MM.1S (cell line): Measurements from ENCODE around the gene MACROD2.

Experiments
- DNase-seq: peaks from one replicate; pipeline ENCODE4 v3.0.0-alpha.2; 2015
- H2AFZ ChIP-seq: fragments of 300-600 bp; sonication (generic); 2 replicates; pipeline ENCODE4 v1.6.0; 2016; ENCODE audit warnings: antibody characterized with exemption, low read length
- H3F3A ChIP-seq: fragments of 300-600 bp; sonication (generic); 2 replicates; pipeline ENCODE4 v1.6.1; 2016; ENCODE audit warnings: mild to moderate bottlenecking, antibody characterized with exemption, low read length, moderate library complexity, mixed read lengths; ENCODE audit not compliant: insufficient read depth
- H3K27ac ChIP-seq: fragments of 300-600 bp; sonication (generic); 2 replicates; pipeline ENCODE4 v1.5.1; 2016; ENCODE audit warnings: mild to moderate bottlenecking, low read length
- H3K27me3 ChIP-seq: fragments of 300-600 bp; sonication (generic); replicated peaks from 2 replicates; pipeline ENCODE4 v1.6.0; 2016; ENCODE audit warnings: low read length; ENCODE audit not compliant: insufficient read depth
- H3K36me3 ChIP-seq: fragments of 300-600 bp; sonication (generic); replicated peaks from 2 replicates; pipeline ENCODE4 v1.6.1; 2016; ENCODE audit warnings: mild to moderate bottlenecking, low read length, mixed read lengths; ENCODE audit not compliant: insufficient read depth
- H3K4me1 ChIP-seq: fragments of 300-600 bp; sonication (generic); 2 replicates; pipeline ENCODE4 v1.6.1; 2016; ENCODE audit warnings: low read length, mixed read lengths
- H3K4me2 ChIP-seq: fragments of 300-600 bp; sonication (generic); 2 replicates; pipeline ENCODE4 v1.6.0; 2016; ENCODE audit warnings: low read depth, low read length
- H3K4me3 ChIP-seq: fragments of 300-600 bp; sonication (generic); 2 replicates; pipeline ENCODE4 v1.5.1; 2016; ENCODE audit warnings: low read length, mixed read lengths
- H3K79me2 ChIP-seq: fragments of 300-600 bp; sonication (generic); 2 replicates; pipeline ENCODE4 v1.6.1; 2016; ENCODE audit warnings: mixed run types, low read length, mixed read lengths
- H3K9ac ChIP-seq: fragments of 300-600 bp; sonication (generic); 2 replicates; pipeline ENCODE4 v1.6.1; 2016; ENCODE audit warnings: low read length, mixed read lengths
- H3K9me2 ChIP-seq: fragments of 300-600 bp; sonication (generic); replicated peaks from 2 replicates; pipeline ENCODE4 v1.6.1; 2016; ENCODE audit warnings: mild to moderate bottlenecking, low read length, mixed read lengths; ENCODE audit not compliant: insufficient read depth
- H3K9me3 ChIP-seq: fragments of 300-600 bp; sonication (generic); replicated peaks from 2 replicates; pipeline ENCODE4 v1.6.1; 2016; ENCODE audit warnings: mild to moderate bottlenecking, low read length, mixed read lengths; ENCODE audit not compliant: insufficient read depth
- H4K20me1 ChIP-seq: fragments of 300-600 bp; sonication (generic); 2 replicates; pipeline ENCODE4 v1.6.1; 2016; ENCODE audit warnings: mild to moderate bottlenecking, low read length, moderate library complexity, mixed read lengths; ENCODE audit not compliant: insufficient read depth
- EZH2 ChIP-seq: fragments of 300-600 bp; sonication (generic); optimal IDR thresholded peaks from 2 replicates; pipeline ENCODE3; 2017; ENCODE audit warnings: low read depth, mild to moderate bottlenecking, antibody characterized with exemption, low read length, mixed read lengths
- EZH2phosphoT487 ChIP-seq: fragments of 300-600 bp; sonication (generic); IDR thresholded peaks from 2 replicates; pipeline ENCODE4 v1.6.1; 2018; ENCODE audit warnings: antibody characterized with exemption, low read length
- TF ChIP-seq, protein P1 (sequence below): fragments of 300-600 bp; sonication (generic); IDR thresholded peaks from 2 replicates; pipeline ENCODE4 v1.5.1; 2016; ENCODE audit warnings: antibody characterized with exemption, low read length, mixed read lengths

MACROD2 gene

DNA sequence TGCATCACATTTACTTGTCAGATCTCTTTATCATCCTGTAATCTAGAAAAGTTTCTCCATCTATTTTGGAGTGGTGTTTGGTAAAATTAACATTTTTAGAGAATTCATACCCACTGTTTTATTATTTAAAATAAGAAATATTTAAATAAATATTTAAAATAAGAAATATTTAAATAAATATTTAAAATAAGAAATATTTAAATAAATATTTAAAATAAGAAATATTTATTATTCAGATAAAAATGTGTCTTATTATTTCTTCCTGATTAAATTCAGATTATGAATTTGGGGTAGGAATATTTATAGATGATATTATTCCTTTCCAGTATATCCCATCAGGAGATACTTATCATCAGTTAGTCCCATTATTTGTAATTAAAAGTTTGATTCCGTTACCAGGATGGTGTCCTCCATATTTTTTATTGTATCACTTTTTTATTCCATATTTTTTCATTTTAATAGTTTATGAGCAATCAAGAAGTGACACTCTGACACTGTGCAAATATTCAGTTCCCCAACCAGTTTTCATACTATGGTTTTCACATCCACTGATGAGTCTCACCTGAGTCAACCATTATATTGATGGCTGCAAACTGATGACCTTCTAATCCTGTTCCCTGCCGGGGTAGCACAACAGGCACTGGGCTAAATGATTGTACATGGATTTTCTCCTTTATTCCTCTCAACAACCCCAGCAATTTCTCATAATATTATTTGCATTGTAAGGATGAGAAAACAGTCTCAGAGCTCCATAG is 1555.0 kb downstream of the MACROD2 start:
- H3K4me2 ChIP-seq: no peak overlapping the region
- DNase-seq: no peak
- no peaks in the 10 kb centered on the region for H3K9me2 ChIP-seq
- no peak overlapping the region for H2AFZ ChIP-seq
- H3K9me3 ChIP-seq: no peaks in the 10 kb centered on the region
- no peaks in the 10 kb centered on the region for H3K4me1 ChIP-seq
- H4K20me1 ChIP-seq: no peaks in the 10 kb centered on the region
- no peaks in the 10 kb centered on the region for H3K36me3 ChIP-seq
- H3K9ac ChIP-seq: no peak overlapping the region
- no peak overlapping the region for H3K27ac ChIP-seq
- H3F3A ChIP-seq: no peaks in the 10 kb centered on the region
- H3K79me2 ChIP-seq: no peaks in the 10 kb centered on the region
- no peak overlapping the region for H3K4me3 ChIP-seq
- TF ChIP-seq, protein P1, sequence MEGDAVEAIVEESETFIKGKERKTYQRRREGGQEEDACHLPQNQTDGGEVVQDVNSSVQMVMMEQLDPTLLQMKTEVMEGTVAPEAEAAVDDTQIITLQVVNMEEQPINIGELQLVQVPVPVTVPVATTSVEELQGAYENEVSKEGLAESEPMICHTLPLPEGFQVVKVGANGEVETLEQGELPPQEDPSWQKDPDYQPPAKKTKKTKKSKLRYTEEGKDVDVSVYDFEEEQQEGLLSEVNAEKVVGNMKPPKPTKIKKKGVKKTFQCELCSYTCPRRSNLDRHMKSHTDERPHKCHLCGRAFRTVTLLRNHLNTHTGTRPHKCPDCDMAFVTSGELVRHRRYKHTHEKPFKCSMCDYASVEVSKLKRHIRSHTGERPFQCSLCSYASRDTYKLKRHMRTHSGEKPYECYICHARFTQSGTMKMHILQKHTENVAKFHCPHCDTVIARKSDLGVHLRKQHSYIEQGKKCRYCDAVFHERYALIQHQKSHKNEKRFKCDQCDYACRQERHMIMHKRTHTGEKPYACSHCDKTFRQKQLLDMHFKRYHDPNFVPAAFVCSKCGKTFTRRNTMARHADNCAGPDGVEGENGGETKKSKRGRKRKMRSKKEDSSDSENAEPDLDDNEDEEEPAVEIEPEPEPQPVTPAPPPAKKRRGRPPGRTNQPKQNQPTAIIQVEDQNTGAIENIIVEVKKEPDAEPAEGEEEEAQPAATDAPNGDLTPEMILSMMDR: no peak
- TF ChIP-seq EZH2phosphoT487: no peak
- TF ChIP-seq EZH2: no peak
- H3K27me3 ChIP-seq: no peaks in the 10 kb centered on the region

DNA sequence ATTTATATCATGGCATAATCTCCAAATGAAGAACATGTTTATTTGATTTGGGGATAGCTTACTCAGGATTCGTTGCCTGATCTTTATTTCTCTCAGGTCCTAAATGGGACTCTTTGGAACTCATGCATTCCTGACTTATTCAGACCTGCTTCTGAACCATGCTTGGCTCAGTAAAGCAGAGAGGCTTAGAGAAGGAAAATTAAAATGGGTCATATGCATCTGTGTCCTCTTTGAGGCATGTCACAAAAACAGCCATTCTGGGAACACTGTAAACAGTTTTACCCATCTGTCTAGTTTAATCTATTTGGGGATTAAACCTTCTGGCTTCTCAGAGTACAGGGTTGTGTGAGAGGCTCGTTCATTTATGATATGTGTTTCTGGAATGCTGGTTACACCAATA is 1560.6 kb downstream of the MACROD2 start:
- no peak overlapping the region for H2AFZ ChIP-seq
- no peaks in the 10 kb centered on the region for H3K27me3 ChIP-seq
- H3K4me3 ChIP-seq: no peak overlapping the region
- H3K4me1 ChIP-seq: no peaks in the 10 kb centered on the region
- no peaks in the 10 kb centered on the region for H3K36me3 ChIP-seq
- H4K20me1 ChIP-seq: no peaks in the 10 kb centered on the region
- H3K27ac ChIP-seq: no peak overlapping the region
- no peaks in the 10 kb centered on the region for H3K9me2 ChIP-seq
- H3K79me2 ChIP-seq: no peaks in the 10 kb centered on the region
- no peaks in the 10 kb centered on the region for H3F3A ChIP-seq
- H3K9me3 ChIP-seq: no peaks in the 10 kb centered on the region
- TF ChIP-seq EZH2 (no peak), EZH2phosphoT487 (no peak)
- TF ChIP-seq, protein P1: no peak
- no peak overlapping the region for H3K9ac ChIP-seq
- DNase-seq: no peak
- H3K4me2 ChIP-seq: no peak overlapping the region

DNA sequence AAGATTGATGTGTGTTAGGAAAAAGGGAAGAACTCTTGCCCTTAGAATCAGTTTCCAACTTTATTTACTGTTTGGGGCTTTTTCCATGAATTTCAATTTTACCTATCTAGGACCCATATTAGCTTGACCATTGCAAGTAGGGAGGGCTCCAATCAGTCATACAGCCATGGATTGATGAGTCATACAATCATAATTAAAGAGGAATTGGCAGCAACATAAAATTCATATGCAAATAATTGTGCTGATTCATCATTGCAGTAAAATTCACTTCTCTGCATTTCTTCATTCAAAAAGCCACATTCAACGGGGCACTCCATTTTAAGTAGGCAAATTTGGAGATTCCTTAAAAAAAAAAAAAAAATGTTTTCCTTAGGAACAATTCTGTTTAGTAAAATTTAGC is 1561.6 kb downstream of the MACROD2 start:
- TF ChIP-seq EZH2phosphoT487 (no peak), EZH2 (no peak)
- TF ChIP-seq, protein P1: no peak
- Histone ChIP-seq H3K4me2 (no peak overlapping the region), H3K27ac (no peak overlapping the region), H3K9ac (no peak overlapping the region), H3K27me3 (no peaks in the 10 kb centered on the region), H3K36me3 (no peaks in the 10 kb centered on the region), H4K20me1 (no peaks in the 10 kb centered on the region), H2AFZ (no peak overlapping the region), H3K9me2 (no peaks in the 10 kb centered on the region), H3K79me2 (no peaks in the 10 kb centered on the region), H3F3A (no peaks in the 10 kb centered on the region), H3K4me1 (no peaks in the 10 kb centered on the region), H3K4me3 (no peak overlapping the region), H3K9me3 (no peaks in the 10 kb centered on the region)
- DNase-seq: no peak
